ENCODE data around the gene INSIG2.

GRCh38 chr2:118047380-118047826 is 40.9 kb upstream of the INSIG2 start:
- TF ChIP-seq POLR2AphosphoS5 (IDR thresholded peaks at IDR 0.05; ENCODE audit: low read depth, low read length) (no peak), TAF1 (IDR thresholded peaks at IDR 0.05; ENCODE audit: borderline replicate concordance, low read depth, low read length) (no peak), POLR2A (IDR thresholded peaks at IDR 0.05; ENCODE audit: low read depth, low read length) (no peak)

Measured in GM12892 (cell line).